HG02852 (cell line): Measurements from ENCODE around the gene CNGA2.
A peak's percentile ranks its signal among the peaks of the same experiment; 100 is the strongest.

Experiments used
- ATAC-seq: cut with Tn5 transposase; IDR thresholded peaks from one replicate; pipeline ENCODE4 v1.9.1; 2021; ENCODE audit warnings: mild to moderate bottlenecking, moderate library complexity; ENCODE audit not compliant: unreplicated experiment

Gene CNGA2

GRCh38 chrX:151711154-151711553, 23.4 kb upstream of the CNGA2 start:
- no peak for ATAC-seq

DNA sequence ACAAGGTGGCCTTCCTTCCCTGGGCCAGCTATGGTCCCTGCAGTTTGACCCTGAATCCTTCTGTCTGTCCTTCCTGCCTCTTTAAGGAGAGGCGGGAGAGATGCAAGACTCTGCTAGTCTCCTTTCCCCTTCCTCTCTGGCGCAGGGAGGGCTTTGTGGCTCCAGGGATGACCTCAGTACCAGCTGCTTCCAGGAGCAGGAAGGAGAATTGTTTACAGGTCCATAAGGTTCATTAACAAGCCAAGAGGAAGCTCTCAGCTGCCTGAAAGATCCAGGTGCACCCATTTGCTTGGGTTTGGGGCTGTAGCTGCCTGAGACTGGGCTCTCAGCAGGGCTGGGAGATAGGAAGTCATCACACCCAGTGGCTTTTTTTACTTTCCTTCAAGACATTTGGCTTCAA, 22.8 kb upstream of the CNGA2 start:
- no peak for ATAC-seq

DNA sequence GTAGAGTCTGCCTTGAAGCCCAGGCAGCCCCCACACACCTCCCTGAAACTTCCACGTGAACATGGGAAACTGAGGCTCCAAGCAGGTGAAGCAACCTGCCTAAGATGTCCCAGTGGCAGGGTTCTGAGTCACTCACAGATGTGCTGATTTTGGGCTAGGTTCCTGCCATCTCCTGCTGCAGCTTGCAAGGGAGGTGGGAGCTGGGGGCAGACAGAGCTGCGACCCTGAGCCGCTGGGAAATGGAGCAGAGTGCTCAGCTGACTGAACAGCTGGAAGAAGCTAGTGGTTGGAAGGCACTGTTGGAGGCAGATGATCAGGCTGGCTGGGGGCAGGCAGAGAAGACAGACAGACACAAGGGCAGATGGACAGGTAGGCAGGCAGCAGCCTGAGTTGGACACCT, 22.3 kb upstream of the CNGA2 start:
- ATAC-seq: no peak

DNA sequence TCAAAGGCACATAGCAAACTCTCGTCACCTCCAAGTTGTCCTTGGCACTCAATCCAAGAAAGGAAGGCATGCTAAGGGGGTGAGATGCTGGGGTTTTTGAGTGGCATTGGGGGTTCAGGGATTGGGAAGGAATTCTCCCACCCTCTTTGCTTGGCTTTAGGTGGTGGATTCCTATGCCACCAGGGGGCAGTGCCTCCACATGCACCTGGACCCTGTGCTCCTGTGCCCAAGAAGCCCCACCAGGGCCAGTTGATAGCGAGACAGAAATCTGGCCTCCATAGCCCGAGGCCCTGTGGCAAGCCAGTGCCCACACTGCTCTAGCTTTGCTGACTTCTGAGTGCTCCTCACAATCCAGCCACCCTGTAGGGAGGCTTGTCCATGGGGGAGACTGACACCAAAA, 20.7 kb upstream of the CNGA2 start:
- peak; percentile 44 for ATAC-seq

DNA sequence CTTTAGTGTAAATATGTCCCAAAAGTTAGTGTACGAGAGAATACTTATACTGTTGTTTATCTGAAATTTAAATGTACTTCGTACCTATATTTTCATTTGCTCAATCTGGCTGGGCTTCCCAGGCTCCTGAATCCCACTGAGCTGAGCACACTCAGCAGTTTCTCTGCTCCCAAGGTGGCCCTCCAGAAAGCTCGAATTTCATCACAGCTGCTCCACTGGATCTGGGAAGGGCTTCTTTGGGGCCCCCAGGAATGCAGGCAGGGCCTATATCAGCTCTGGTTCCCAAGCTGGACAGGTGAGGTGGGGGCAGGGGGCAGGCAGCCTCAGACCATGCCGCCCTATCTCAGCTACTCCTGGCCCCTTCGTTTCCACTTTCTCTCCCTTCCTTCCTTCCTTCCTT, 20.2 kb upstream of the CNGA2 start:
- no peak for ATAC-seq

GRCh38 chrX:151715752-151716151, 18.8 kb upstream of the CNGA2 start, which contains the start of gene FATE1:
Gene FATE1 (plus strand): TSS chrX:151716035. CDS start chrX:151716120, 85 bp downstream.
- no peak for ATAC-seq

DNA sequence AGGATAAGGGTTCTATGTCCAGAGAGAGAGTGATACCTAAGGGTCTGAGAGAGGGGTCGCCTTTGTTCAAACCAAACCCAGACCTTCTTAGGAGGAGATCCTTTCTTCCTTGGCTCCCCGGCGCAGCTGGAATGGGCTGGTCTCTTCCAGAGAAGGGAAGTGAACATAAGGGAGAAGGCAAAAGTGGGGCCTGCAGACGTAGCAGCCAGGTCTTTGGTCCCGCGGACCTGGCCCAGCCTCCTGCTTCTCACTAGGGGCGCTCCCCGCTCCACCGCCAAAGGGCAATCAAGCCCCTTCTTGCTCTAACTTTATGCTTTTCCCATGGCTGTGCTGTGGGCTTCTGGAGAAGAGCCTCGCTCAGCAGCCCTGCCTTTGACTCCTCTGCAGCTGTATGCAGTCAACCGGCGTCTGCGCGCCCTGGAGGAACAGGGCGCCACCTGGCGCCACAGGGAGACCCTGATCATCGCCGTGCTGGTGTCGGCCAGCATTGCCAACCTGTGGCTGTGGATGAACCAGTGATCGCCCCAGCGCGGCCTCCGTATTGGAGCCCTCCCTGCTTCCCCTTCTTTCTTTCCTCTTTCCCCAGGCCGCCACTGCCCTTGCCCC, 12.2 kb upstream of the CNGA2 start:
- ATAC-seq: no peak

DNA sequence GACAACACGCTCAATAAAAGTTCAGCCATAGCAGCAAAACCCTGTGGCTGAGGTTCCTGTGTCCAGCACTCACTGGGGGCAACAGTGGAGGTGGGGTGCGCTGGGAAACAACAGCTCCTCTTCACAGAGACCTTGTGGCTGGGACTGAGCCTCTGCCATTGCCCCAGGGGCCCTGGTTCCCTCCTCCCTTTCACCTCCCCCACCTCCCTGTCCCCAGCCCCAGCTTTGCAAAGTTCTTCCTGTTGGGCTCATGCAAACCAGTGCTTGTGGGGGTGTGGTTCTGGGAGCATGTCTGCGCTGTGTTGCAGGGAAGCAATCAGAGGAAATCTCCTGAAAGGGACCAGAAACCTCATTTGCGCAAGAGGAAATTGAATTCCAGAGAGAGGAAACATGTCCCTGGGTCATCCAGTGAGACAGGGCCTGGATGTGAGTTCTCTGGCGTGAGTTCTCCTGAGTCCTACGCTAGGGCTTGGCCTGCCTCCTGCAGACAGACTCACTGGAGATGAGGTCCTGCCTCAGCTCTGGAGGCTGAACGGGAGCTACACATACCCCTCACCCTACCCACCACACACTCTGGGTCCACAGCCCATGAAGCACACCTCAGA, 11.3 kb upstream of the CNGA2 start:
- ATAC-seq: no peak

GRCh38 chrX:151724563-151725337, 9.8 kb upstream of the CNGA2 start:
- ATAC-seq: no peak

- no peak for ATAC-seq
Observed at GRCh38 chrX:151725338-151725614, 9.3 kb upstream of the CNGA2 start.

DNA sequence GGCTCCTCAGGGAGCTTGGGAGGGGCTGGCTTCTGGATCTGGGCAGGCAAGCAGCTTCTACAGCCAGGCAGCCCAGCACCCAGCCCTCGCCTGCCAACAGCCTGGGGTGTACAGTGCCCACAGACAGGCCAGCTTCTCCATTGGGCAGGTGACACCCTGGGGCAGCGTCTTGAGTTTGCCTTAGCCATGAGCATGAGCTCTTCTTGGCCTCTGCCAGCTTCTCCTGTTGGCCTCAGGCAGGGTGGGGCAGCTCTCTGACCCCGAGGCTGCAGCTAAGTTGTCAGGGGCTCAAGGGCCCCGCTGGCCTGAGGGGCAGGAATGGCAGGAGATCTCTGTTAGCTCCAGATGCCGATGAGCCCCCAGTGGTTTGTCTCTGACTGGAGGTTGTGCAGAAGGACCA, 7.8 kb upstream of the CNGA2 start:
- no peak for ATAC-seq

GRCh38 chrX:151727346-151727745, 7.2 kb upstream of the CNGA2 start:
- ATAC-seq: no peak

- ATAC-seq: no peak
Observed at GRCh38 chrX:151729056-151729725, 5.4 kb upstream of the CNGA2 start.

DNA sequence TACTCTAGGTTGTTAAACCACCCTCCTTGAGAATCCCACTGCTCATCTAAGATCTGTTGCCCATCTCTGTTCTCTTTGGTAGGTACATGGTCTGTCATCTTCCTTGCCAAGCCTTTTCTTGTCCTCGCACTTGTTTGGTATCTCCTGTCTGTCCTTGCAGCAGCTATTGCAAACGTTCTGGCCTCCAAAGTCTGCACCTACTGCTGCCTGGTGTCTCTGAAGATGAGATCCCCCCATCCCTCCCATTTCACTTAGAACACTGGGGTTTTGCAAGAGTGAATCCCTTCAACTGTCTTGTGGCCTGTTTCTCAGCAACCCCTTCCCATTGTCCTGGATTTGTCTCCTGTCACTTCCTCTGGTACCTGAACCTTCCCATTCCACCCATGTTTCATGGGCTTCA, 673 bp downstream of the CNGA2 start:
- no peak for ATAC-seq

GRCh38 chrX:151736685-151737084, 2.1 kb downstream of the CNGA2 start:
- ATAC-seq: no peak

DNA sequence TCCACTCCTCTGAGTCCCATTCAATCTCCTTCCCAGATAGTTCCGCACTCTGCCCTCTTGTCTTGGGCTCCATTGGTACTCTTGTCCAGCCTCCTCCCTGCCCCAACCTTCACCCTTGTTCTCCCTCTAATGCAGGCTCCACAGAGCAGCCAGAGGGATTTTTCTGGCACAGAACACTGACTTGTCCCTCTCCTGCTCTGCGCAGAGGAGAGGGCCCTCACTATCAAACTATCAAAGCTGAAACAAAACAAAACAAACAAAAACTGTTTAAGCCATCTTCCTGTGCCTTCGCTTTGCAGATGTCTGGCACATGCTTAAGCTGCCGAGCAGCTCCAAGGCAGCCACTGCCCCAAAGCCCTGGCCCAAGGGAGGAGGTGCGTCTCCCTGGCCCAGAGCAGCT, 2.9 kb downstream of the CNGA2 start:
- no peak for ATAC-seq

DNA sequence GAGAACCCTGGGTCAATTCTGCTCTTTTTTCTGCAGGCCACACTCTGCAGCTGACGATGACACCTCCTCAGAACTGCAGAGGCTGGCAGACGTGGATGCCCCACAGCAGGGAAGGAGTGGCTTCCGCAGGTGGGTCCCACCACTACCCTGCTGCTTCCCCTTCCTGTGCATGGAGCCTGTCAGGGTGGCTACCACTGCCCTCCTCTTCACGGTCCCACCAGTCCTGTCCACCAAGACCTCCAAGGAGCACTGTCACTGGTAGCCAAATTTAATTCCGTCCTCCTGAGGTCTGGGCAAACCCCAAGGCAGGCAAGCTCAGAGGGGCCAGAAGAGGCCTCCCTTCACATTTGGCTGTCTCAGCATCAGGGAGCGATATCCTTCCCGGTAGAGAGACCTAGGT, 4.2 kb downstream of the CNGA2 start:
- ATAC-seq: no peak

GRCh38 chrX:151741606-151742005, 7.1 kb downstream of the CNGA2 start:
- ATAC-seq: no peak

DNA sequence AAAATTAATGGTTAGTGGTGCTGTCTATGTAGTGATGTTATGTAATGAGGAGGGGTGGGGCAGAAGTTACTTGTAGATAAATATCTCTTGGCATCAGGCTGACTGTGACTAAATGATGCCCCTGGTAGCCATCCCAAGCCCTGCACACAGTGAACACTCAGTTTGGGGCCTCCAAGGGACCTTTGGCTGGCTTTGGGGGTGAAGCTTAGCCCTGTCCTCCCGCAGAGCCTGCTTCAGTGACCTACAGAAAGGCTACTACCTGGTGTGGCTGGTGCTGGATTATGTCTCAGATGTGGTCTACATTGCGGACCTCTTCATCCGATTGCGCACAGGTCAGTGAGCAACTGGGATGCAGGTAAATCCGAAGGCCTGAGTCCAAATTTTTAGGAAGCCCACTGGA, 7.8 kb downstream of the CNGA2 start:
- no peak for ATAC-seq

DNA sequence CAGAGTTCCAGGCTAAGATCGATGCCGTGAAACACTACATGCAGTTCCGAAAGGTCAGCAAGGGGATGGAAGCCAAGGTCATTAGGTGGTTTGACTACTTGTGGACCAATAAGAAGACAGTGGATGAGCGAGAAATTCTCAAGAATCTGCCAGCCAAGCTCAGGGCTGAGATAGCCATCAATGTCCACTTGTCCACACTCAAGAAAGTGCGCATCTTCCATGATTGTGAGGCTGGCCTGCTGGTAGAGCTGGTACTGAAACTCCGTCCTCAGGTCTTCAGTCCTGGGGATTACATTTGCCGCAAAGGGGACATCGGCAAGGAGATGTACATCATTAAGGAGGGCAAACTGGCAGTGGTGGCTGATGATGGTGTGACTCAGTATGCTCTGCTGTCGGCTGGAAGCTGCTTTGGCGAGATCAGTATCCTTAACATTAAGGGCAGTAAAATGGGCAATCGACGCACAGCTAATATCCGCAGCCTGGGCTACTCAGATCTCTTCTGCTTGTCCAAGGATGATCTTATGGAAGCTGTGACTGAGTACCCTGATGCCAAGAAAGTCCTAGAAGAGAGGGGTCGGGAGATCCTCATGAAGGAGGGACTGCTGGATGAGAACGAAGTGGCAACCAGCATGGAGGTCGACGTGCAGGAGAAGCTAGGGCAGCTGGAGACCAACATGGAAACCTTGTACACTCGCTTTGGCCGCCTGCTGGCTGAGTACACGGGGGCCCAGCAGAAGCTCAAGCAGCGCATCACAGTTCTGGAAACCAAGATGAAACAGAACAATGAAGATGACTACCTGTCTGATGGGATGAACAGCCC, 9.3 kb downstream of the CNGA2 start:
- no peak for ATAC-seq

DNA sequence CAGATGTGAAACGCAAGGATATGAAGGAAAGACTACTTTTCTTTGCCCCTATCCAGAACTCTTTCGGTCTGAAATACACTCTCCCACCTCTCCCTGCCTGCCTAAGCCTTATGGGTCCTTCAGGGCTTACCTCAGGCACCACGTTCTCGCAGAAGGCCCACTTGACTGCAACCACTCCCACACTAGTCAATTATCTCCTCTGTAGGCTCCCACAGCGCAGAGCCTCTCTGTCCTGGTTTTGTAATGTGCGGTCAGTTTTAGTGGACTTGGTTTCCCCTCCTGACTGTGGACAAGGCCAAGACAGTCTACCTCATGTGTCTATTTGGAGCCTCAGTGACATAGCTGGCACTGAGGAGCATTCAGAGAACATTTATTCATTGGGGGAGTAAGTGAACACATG, 11.1 kb downstream of the CNGA2 start:
- ATAC-seq: no peak
